HepG2 (cell line): ENCODE data around the gene ZFAND2B. TPM values are rescaled to one million over a fixed set of nuclear protein-coding genes. Genes with fewer than 3 reads are reported as not detected.

Experiments used
- ATF1 ChIP-seq: IDR thresholded peaks from 2 replicates; pipeline ENCODE4 v1.6.1; 2016; ENCODE audit warnings: mild to moderate bottlenecking, control low read depth
- CBX5 ChIP-seq: sonication (generic); formaldehyde crosslinking; IDR thresholded peaks from 2 replicates; pipeline ENCODE4 v1.4.0; 2020; ENCODE audit warnings: missing genetic modification reagents, borderline replicate concordance
- DNMT3B ChIP-seq: conservative IDR thresholded peaks from 2 replicates; pipeline ENCODE4 v1.6.1; 2016; ENCODE audit warnings: missing biosample characterization, control low read depth
- MAFK ChIP-seq, 2 experiments: IDR thresholded peaks in 1 of 2; conservative IDR thresholded peaks in 1 of 2; 2 replicates each; pipeline ENCODE4 v1.6.1; 2011; ENCODE audit warnings: improper control_type of control experiment in 2 of 2, low read length in 2 of 2
- MYC ChIP-seq: sonication (generic); formaldehyde crosslinking; IDR thresholded peaks from 2 replicates; pipeline ENCODE4 v1.9.0; 2021; ENCODE audit warnings: missing genetic modification reagents, borderline replicate concordance
- NFIB ChIP-seq: sonication (generic); formaldehyde crosslinking; IDR thresholded peaks from 2 replicates; pipeline ENCODE4 v1.9.0; 2021; ENCODE audit warnings: missing genetic modification reagents, mild to moderate bottlenecking, borderline replicate concordance
- PHF20 ChIP-seq: sonication (generic); formaldehyde crosslinking; IDR thresholded peaks from 2 replicates; pipeline ENCODE4 v1.5.0; 2020; ENCODE audit warnings: mild to moderate bottlenecking, missing genetic modification reagents
- RBM22 ChIP-seq: fragments of 200-400 bp; formaldehyde crosslinking; optimal IDR thresholded peaks from 2 replicates; pipeline ENCODE3; 2017; ENCODE audit warnings: mild to moderate bottlenecking, low read length, moderate library complexity
- RELA ChIP-seq: sonication (generic); formaldehyde crosslinking; IDR thresholded peaks from 2 replicates; pipeline ENCODE4 v1.4.0; 2020; ENCODE audit warnings: missing genetic modification reagents
- RFX1 ChIP-seq: fragments of 450-650 bp; IDR thresholded peaks from 2 replicates; pipeline ENCODE4 v1.6.1; 2017
- SOX5 ChIP-seq: IDR thresholded peaks from 2 replicates; pipeline ENCODE4 v1.6.1; 2016; ENCODE audit warnings: borderline replicate concordance
- SRY ChIP-seq: sonication (generic); formaldehyde crosslinking; IDR thresholded peaks from 2 replicates; pipeline ENCODE4 v1.8.0; 2022; ENCODE audit warnings: mild to moderate bottlenecking, missing genetic modification reagents
- TBX2 ChIP-seq: sonication (generic); formaldehyde crosslinking; IDR thresholded peaks from 2 replicates; pipeline ENCODE4 v1.5.0; 2020; ENCODE audit warnings: missing genetic modification reagents, mild to moderate bottlenecking, borderline replicate concordance
- ZNF121 ChIP-seq: sonication (generic); formaldehyde crosslinking; IDR thresholded peaks from 2 replicates; pipeline ENCODE4 v1.5.0; 2020; ENCODE audit warnings: mild to moderate bottlenecking, missing genetic modification reagents
- ZNF709 ChIP-seq: sonication (generic); formaldehyde crosslinking; IDR thresholded peaks from 2 replicates; pipeline ENCODE4 v1.5.0; 2020; ENCODE audit warnings: mild to moderate bottlenecking, missing genetic modification reagents
- ZNF878 ChIP-seq: sonication (generic); formaldehyde crosslinking; IDR thresholded peaks from 2 replicates; pipeline ENCODE4 v1.8.1; 2023; ENCODE audit warnings: mild to moderate bottlenecking, missing genetic modification reagents, moderate library complexity
- ZSCAN31 ChIP-seq: sonication (generic); formaldehyde crosslinking; IDR thresholded peaks from 2 replicates; pipeline ENCODE4 v1.5.0; 2020; ENCODE audit warnings: low read depth, mild to moderate bottlenecking, missing genetic modification reagents
- polyA plus RNA-seq, 8 experiments: library from polyadenylated mRNA; depleted of rRNA in 3 of 8; stranded (reverse) in 7 of 8; unstranded in 1 of 8; fragments of >200 nt; fragmentation: Illumina TruSeq in 4 of 8; extraction: Trizol in 4 of 8; gene quantifications; 2 replicates each; pipeline versions ENCODE4 v1.2.1 to v1.2.3, GENCODE V29; 2011 to 2016; ENCODE audit warnings: low read depth in 4 of 8, missing spikeins in 1 of 8, mixed read lengths in 1 of 8; ENCODE audit not compliant: insufficient read depth in 1 of 8
- total RNA-seq, 5 experiments: library from RNA; depleted of rRNA; stranded (reverse); fragments of >200 nt; fragmentation: Illumina TruSeq; extraction: Trizol; gene quantifications; 2 replicates each; pipeline ENCODE4 v1.2.3, GENCODE V29; 2016; ENCODE audit warnings: low read depth in 1 of 5
- TF ChIP-seq, protein P1 (sequence below): sonication (generic); formaldehyde crosslinking; IDR thresholded peaks from 2 replicates; pipeline ENCODE4 v1.4.0; 2020; ENCODE audit warnings: mild to moderate bottlenecking, missing genetic modification reagents
- TF ChIP-seq, protein P2 (sequence below): IDR thresholded peaks from 2 replicates; pipeline ENCODE4 v1.6.1; 2012; ENCODE audit warnings: inconsistent platforms
- TF ChIP-seq, protein P3 (sequence below): sonication (generic); formaldehyde crosslinking; IDR thresholded peaks from 2 replicates; pipeline ENCODE4 v1.4.0; 2020; ENCODE audit warnings: missing genetic modification reagents
- TF ChIP-seq, protein P4 (sequence below): sonication (generic); formaldehyde crosslinking; IDR thresholded peaks from 2 replicates; pipeline ENCODE4 v1.5.1; 2020; ENCODE audit warnings: missing genetic modification reagents, mild to moderate bottlenecking, borderline replicate concordance

The ZFAND2B gene
- total and polyA plus RNA-seq, 2 of the 13 experiments (the other 11 are each of a cell fraction or from before 2014, with no cell fraction given), result 53.3 to 115 TPM

DNA sequence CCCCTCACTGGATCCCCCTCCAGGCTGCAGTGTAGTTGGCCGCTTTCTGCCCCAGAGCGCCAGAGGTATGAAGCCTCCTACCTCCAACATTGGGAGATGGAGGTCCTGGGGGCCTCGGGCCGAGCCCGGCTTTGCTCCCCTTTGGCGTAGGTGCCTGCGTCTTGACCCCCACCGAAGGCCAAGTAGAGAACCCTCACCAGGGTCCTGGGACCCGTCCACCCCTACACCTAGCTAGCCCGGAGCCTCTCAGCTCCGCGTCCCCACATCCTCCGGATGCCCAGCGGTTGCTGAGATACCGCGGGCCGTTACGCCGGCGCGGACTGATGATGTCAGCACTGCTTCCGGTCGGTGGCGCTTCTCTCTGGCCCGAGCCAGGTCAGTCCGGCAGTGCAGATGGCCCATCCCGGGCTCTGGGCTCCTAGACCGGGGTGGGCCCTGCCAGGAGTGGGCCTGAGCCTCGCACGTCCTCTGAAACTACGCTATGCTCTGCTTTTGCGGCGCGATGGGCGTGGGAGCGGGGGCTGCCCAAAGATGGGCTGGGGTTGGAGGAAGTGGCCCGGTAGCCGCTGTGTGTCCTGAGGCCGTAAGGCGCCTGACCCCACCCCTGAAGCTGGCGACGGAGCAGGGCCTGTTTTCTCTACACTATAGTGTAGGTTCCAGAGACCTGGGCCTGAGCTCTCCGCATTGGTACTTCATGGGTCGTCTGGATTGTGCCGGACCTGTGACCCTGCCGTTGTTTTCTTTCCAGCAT is 38.7 kb downstream of the ZFAND2B start, which contains the start of the genes GLB1L and STK16 (continued):
- peak; percentile 91 for TF ChIP-seq ZNF121 (CRISPR knock-in tag)
- TF ChIP-seq RELA (CRISPR knock-in tag), result peak; percentile 90
- peak; percentile 87; the same call in 1 of the 2 replicates for TF ChIP-seq TBX2 (CRISPR knock-in tag)
- peak; percentile 91 for TF ChIP-seq ZNF709 (CRISPR knock-in tag)
- TF ChIP-seq, protein P1, sequence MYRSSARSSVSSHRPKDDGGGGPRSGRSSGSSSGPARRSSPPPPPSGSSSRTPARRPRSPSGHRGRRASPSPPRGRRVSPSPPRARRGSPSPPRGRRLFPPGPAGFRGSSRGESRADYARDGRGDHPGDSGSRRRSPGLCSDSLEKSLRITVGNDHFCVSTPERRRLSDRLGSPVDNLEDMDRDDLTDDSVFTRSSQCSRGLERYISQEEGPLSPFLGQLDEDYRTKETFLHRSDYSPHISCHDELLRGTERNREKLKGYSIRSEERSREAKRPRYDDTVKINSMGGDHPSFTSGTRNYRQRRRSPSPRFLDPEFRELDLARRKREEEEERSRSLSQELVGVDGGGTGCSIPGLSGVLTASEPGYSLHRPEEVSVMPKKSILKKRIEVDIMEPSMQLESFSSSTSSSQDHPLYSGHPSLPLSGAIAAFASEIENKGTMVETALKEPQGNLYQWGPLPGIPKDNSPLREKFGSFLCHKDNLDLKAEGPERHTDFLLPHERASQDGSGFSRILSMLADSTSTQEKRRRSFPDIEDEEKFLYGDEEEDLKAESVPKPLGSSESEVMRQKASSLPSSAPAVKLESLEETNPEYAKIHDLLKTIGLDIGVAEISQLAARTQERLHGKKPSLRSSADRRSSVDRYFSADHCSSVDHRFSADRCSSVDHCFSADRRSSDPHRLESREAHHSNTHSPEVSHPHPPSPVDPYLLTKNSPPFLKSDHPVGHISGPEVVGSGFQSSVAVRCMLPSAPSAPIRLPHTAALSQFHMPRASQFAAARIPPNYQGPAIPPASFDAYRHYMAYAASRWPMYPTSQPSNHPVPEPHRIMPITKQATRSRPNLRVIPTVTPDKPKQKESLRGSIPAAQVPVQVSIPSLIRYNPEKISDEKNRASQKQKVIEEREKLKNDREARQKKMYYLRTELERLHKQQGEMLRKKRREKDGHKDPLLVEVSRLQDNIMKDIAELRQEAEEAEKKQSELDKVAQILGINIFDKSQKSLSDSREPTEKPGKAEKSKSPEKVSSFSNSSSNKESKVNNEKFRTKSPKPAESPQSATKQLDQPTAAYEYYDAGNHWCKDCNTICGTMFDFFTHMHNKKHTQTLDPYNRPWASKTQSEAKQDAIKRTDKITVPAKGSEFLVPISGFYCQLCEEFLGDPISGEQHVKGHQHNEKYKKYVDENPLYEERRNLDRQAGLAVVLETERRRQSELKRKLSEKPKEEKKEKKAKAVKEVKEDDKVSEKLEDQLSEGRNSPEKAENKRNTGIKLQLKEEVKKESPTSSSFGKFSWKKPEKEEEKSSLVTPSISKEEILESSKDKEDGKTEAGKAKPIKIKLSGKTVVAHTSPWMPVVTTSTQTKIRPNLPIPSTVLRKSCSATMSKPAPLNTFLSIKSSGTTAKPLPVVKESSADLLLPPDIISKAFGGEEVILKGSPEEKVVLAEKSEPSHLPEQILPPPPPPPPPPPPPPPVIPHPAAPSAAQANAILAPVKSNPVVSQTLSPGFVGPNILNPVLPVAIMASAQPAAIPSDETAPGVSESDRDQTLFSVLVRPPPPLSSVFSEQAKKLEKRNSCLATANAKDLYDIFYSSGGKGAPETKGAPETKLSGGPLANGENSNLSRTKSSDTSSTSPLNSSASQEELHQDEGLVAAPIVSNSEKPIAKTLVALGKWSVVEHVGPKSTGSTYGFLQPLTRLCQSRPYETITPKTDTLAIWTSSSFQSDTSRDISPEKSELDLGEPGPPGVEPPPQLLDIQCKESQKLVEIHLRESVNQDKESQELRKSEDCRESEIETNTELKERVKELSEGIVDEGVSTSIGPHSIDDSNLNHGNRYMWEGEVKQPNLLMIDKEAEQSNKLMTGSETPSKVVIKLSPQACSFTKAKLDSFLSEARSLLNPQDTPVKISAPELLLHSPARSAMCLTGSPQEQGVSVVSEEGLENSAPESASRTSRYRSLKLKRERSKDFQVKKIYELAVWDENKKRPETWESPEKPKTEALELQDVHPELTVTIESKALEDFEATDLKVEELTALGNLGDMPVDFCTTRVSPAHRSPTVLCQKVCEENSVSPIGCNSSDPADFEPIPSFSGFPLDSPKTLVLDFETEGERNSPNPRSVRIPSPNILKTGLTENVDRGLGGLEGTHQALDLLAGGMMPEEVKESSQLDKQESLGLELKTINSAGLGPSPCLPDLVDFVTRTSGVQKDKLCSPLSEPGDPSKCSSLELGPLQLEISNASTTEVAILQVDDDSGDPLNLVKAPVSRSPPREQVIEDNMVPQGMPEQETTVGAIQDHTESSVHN (CRISPR knock-in tag), result peak; percentile 95
- TF ChIP-seq, protein P2, sequence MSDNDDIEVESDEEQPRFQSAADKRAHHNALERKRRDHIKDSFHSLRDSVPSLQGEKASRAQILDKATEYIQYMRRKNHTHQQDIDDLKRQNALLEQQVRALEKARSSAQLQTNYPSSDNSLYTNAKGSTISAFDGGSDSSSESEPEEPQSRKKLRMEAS, result peak; percentile 76
- TF ChIP-seq SOX5, result 0 out of 2 replicates have a peak, but pooled peaks have one; percentile 54
- TF ChIP-seq ZSCAN31 (CRISPR knock-in tag), result peak; percentile 87; the same call in 1 of the 2 replicates
- TF ChIP-seq ZNF878, result no peak
- TF ChIP-seq MYC (CRISPR knock-in tag), result peak; percentile 85
- peak; percentile 90; the same call in 1 of the 2 replicates for TF ChIP-seq DNMT3B (CRISPR knock-in tag)
- no peak for TF ChIP-seq RBM22
- TF ChIP-seq PHF20, result peak; percentile 99
- TF ChIP-seq, protein P3, sequence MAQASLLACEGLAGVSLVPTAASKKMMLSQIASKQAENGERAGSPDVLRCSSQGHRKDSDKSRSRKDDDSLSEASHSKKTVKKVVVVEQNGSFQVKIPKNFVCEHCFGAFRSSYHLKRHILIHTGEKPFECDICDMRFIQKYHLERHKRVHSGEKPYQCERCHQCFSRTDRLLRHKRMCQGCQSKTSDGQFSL, result peak; percentile 81
- TF ChIP-seq SRY (CRISPR knock-in tag), result peak; percentile 96; the same call in 1 of the 2 replicates
- peak; percentile 99 for TF ChIP-seq ATF1 (CRISPR knock-in tag)
- TF ChIP-seq MAFK (conservative IDR thresholded peaks at IDR 0.05 in 1 of 2, IDR thresholded peaks at IDR 0.05 in 1 of 2; ENCODE audit: low read length in 2 of 2), result peak; percentile 58 to 89; a peak in 3 of 4 replicates
- TF ChIP-seq, protein P4, sequence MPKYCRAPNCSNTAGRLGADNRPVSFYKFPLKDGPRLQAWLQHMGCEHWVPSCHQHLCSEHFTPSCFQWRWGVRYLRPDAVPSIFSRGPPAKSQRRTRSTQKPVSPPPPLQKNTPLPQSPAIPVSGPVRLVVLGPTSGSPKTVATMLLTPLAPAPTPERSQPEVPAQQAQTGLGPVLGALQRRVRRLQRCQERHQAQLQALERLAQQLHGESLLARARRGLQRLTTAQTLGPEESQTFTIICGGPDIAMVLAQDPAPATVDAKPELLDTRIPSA (CRISPR knock-in tag), result peak; percentile 95; the same call in 1 of the 2 replicates
- TF ChIP-seq NFIB (CRISPR knock-in tag), result no peak
- peak; percentile 79; the same call in 1 of the 2 replicates for TF ChIP-seq CBX5 (CRISPR knock-in tag)
- peak; percentile 81 for TF ChIP-seq RFX1
